ENCODE data around the gene FREY1. TPM values are rescaled to one million over a fixed set of nuclear protein-coding genes. Genes with fewer than 3 reads are reported as not detected.
"Not testable (repeated sequence)": the region's sequence is repeated elsewhere in the genome, so short reads cannot be mapped to it uniquely, and the experiment has no call there.

FREY1 gene
- total RNA-seq, 1 experiment from 2014 or later = 4.2 TPM

- intact Hi-C loops (cut with micrococcal nuclease; ENCODE audit: unreplicated experiment) = no loop called here
- DNase-seq = no peak
- ChIA-PET POLR2A (ENCODE audit: unreplicated experiment) (no interaction called here), CTCF (no interaction called here)
- no peaks in the 10 kb centered on the region for H4K20me1 ChIP-seq (ENCODE audit: insufficient read depth)
- BruUV-seq (replicated peaks) = TSS peak; percentile 7
- H3K9me2 ChIP-seq (ENCODE audit: insufficient read depth) = no peaks in the 10 kb centered on the region
- TF ChIP-seq EZH2 (IDR thresholded peaks at IDR 0.05; ENCODE audit: low read depth) (no peak), CTCF (conservative IDR thresholded peaks at IDR 0.05) (no peak)
- no peak overlapping the region for H3K27ac ChIP-seq
- no peak overlapping the region for H2AFZ ChIP-seq
- no peak overlapping the region for H3K4me2 ChIP-seq
- no peak overlapping the region for H3K4me3 ChIP-seq
- no peaks in the 10 kb centered on the region for H3K79me2 ChIP-seq (ENCODE audit: low read depth)
- no peaks in the 10 kb centered on the region for H3K27me3 ChIP-seq (ENCODE audit: insufficient read depth, low read depth)
- H3K9me3 ChIP-seq (ENCODE audit: insufficient read depth, low read depth) = no peaks in the 10 kb centered on the region
- no peaks in the 10 kb centered on the region for H3K36me3 ChIP-seq (ENCODE audit: low read depth)
- H3F3A ChIP-seq (ENCODE audit: insufficient read depth, low read depth) = peaks cover 7% of the 10 kb centered on the region; the same call in 1 of the 2 replicates
- no peaks in the 10 kb centered on the region for H3K4me1 ChIP-seq (replicated peaks; ENCODE audit: insufficient read depth)
These were observed 882 bp downstream of the FREY1 start for GRCh38 chr11:45906096-45906682.

GRCh38 chr11:45905576-45905975 lies 1.5 kb downstream of the FREY1 start:
- DNase-seq; H3K27me3 ChIP-seq (ENCODE audit: insufficient read depth, low read depth); H3K27ac ChIP-seq; H4K20me1 ChIP-seq (ENCODE audit: insufficient read depth); H3K79me2 ChIP-seq (ENCODE audit: low read depth); H3K36me3 ChIP-seq (ENCODE audit: low read depth); CTCF ChIA-PET; H3K4me3 ChIP-seq; POLR2A ChIA-PET (ENCODE audit: unreplicated experiment); BruUV-seq (replicated peaks); H3K9me3 ChIP-seq (ENCODE audit: insufficient read depth, low read depth); H3K4me2 ChIP-seq; H3F3A ChIP-seq (ENCODE audit: insufficient read depth, low read depth); H3K9me2 ChIP-seq (ENCODE audit: insufficient read depth); H3K4me1 ChIP-seq (replicated peaks; ENCODE audit: insufficient read depth); intact Hi-C loops (cut with micrococcal nuclease; ENCODE audit: unreplicated experiment); H2AFZ ChIP-seq: not testable (repeated sequence)

- no peak for DNase-seq
- TSS peak; percentile 11 for BruUV-seq (replicated peaks)
These were observed 2.0 kb downstream of the FREY1 start for GRCh38 chr11:45905095-45905494.

More at GRCh38 chr11:45905095-45905494, 2.0 kb downstream of the FREY1 start:
- no peaks in the 10 kb centered on the region for H3K79me2 ChIP-seq (ENCODE audit: low read depth)
- H3K4me1 ChIP-seq (replicated peaks; ENCODE audit: insufficient read depth) = peaks cover 6% of the 10 kb centered on the region; the same call in 1 of the 2 replicates
- peaks cover 7% of the 10 kb centered on the region; the same call in 1 of the 2 replicates for H3F3A ChIP-seq (ENCODE audit: insufficient read depth, low read depth)
- no peak overlapping the region for H3K4me3 ChIP-seq
- H3K4me2 ChIP-seq = no peak overlapping the region
- ChIA-PET CTCF (no interaction called here), POLR2A (ENCODE audit: unreplicated experiment) (no interaction called here)
- TF ChIP-seq EZH2 (IDR thresholded peaks at IDR 0.05; ENCODE audit: low read depth) = no peak
- TF ChIP-seq CTCF (conservative IDR thresholded peaks at IDR 0.05) = no peak
- no peaks in the 10 kb centered on the region for H3K36me3 ChIP-seq (ENCODE audit: low read depth)
- intact Hi-C loops (cut with micrococcal nuclease; ENCODE audit: unreplicated experiment) = no loop called here
- no peaks in the 10 kb centered on the region for H4K20me1 ChIP-seq (ENCODE audit: insufficient read depth)
- H2AFZ ChIP-seq = no peak overlapping the region
- no peaks in the 10 kb centered on the region for H3K9me3 ChIP-seq (ENCODE audit: insufficient read depth, low read depth)
- H3K9me2 ChIP-seq (ENCODE audit: insufficient read depth) = no peaks in the 10 kb centered on the region
- no peak overlapping the region for H3K27ac ChIP-seq
- no peaks in the 10 kb centered on the region for H3K27me3 ChIP-seq (ENCODE audit: insufficient read depth, low read depth)

All from PC-9 (cell line).